ENCODE results near the gene LEPR.

LEPR gene

GRCh38 chr1:65393347-65393746 is 27.1 kb upstream of the LEPR start:
- no peaks in the 10 kb centered on the region for H3K9me2 ChIP-seq (replicated peaks; ENCODE audit: insufficient read depth, low read length)
- no peaks in the 10 kb centered on the region for H3K27me3 ChIP-seq (ENCODE audit: low read length)
- no peak overlapping the region for H3K4me2 ChIP-seq (ENCODE audit: low read depth, low read length, poor library complexity, severe bottlenecking)
- H3K36me3 ChIP-seq (ENCODE audit: low read length) = no peaks in the 10 kb centered on the region
- H3K9me3 ChIP-seq (ENCODE audit: insufficient read depth, low read length) = no peaks in the 10 kb centered on the region
- no peaks in the 10 kb centered on the region for H4K20me1 ChIP-seq (ENCODE audit: low read depth, low read length)
- H3K9ac ChIP-seq (ENCODE audit: low read length) = no peak overlapping the region
- H3K79me2 ChIP-seq (ENCODE audit: insufficient read depth, low read length) = no peaks in the 10 kb centered on the region
- no peaks in the 10 kb centered on the region for H3F3A ChIP-seq (ENCODE audit: insufficient read depth)
- H3K27ac ChIP-seq (ENCODE audit: low read depth, low read length) = no peak overlapping the region
- H2AFZ ChIP-seq (ENCODE audit: low read depth, low read length, severe bottlenecking) = no peak overlapping the region
- TF ChIP-seq, protein P1, sequence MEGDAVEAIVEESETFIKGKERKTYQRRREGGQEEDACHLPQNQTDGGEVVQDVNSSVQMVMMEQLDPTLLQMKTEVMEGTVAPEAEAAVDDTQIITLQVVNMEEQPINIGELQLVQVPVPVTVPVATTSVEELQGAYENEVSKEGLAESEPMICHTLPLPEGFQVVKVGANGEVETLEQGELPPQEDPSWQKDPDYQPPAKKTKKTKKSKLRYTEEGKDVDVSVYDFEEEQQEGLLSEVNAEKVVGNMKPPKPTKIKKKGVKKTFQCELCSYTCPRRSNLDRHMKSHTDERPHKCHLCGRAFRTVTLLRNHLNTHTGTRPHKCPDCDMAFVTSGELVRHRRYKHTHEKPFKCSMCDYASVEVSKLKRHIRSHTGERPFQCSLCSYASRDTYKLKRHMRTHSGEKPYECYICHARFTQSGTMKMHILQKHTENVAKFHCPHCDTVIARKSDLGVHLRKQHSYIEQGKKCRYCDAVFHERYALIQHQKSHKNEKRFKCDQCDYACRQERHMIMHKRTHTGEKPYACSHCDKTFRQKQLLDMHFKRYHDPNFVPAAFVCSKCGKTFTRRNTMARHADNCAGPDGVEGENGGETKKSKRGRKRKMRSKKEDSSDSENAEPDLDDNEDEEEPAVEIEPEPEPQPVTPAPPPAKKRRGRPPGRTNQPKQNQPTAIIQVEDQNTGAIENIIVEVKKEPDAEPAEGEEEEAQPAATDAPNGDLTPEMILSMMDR (IDR thresholded peaks at IDR 0.05; ENCODE audit: insufficient read depth, low read length, poor library complexity, severe bottlenecking) = no peak
- TF ChIP-seq EZH2phosphoT487 (conservative IDR thresholded peaks at IDR 0.05; ENCODE audit: low read length) = no peak
- H3K4me3 ChIP-seq (ENCODE audit: insufficient read depth, low read length, poor library complexity, severe bottlenecking) = no peak overlapping the region

DNA sequence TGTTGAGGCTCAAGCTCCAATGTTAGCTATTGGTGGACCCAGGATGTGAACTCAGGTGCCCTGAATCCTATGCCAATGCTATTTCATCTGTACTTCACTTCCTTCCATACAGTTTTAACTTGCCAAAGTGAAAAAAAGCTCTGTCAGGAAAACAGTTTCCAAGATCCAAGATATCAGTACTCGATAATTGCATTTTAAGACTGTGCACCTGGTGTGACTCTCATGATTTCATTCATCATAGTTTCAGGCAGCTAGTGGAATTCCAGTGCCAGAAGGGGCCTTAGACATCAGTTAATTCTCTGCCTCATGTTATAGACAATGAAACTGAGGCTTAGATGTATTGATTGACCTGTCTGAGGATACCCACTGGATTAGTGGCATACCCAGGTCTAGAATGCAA is 26.5 kb upstream of the LEPR start:
- Histone ChIP-seq H3K36me3 (ENCODE audit: low read length) (no peaks in the 10 kb centered on the region), H3K79me2 (ENCODE audit: insufficient read depth, low read length) (no peaks in the 10 kb centered on the region), H3K27me3 (ENCODE audit: low read length) (no peaks in the 10 kb centered on the region), H2AFZ (ENCODE audit: low read depth, low read length, severe bottlenecking) (no peak overlapping the region), H3K9me2 (replicated peaks; ENCODE audit: insufficient read depth, low read length) (no peaks in the 10 kb centered on the region), H4K20me1 (ENCODE audit: low read depth, low read length) (no peaks in the 10 kb centered on the region), H3K9ac (ENCODE audit: low read length) (no peak overlapping the region), H3K27ac (ENCODE audit: low read depth, low read length) (no peak overlapping the region), H3K4me2 (ENCODE audit: low read depth, low read length, poor library complexity, severe bottlenecking) (no peak overlapping the region), H3K4me3 (ENCODE audit: insufficient read depth, low read length, poor library complexity, severe bottlenecking) (no peak overlapping the region), H3K9me3 (ENCODE audit: insufficient read depth, low read length) (no peaks in the 10 kb centered on the region), H3F3A (ENCODE audit: insufficient read depth) (no peaks in the 10 kb centered on the region)
- TF ChIP-seq, protein P1 (IDR thresholded peaks at IDR 0.05; ENCODE audit: insufficient read depth, low read length, poor library complexity, severe bottlenecking) = no peak
- no peak for TF ChIP-seq EZH2phosphoT487 (conservative IDR thresholded peaks at IDR 0.05; ENCODE audit: low read length)

DNA sequence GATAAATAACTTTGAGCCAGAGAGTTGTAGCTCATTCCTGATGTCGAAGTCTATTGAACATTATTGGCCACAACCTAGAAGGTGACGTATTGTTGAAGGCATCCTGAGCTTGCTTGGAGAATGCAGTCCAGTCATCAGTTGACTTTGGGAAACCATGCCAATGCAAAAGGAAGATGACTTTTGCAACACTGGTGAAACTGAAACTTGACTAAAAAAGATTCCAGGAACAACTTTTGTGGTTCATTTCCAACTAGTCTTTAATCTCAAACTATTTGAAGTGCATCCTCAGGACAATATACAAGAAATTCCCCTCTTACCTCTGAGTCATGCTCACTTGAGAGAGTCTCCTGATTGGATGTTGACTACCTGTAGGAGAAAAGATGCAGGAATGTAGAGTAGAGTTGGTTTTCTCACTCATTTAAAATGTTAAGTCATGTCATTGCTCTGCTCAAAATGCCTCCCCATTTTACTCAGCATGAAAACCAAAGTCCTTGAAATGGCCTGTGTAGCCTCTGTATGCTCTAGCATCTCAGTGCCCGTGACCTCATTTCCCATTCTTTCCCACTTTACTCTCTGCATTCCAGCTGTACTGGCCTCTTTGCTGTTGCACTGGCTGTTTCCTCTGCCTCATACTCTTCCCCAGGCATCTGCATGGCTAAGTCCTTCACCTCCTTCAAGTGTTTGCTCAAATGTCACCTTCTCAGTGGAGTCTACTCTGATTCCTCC is 24.4 kb upstream of the LEPR start:
- Histone ChIP-seq H3K9me3 (ENCODE audit: insufficient read depth, low read length) (no peaks in the 10 kb centered on the region), H3K36me3 (ENCODE audit: low read length) (no peaks in the 10 kb centered on the region), H3K79me2 (ENCODE audit: insufficient read depth, low read length) (no peaks in the 10 kb centered on the region), H3K9me2 (replicated peaks; ENCODE audit: insufficient read depth, low read length) (no peaks in the 10 kb centered on the region), H3K4me3 (ENCODE audit: insufficient read depth, low read length, poor library complexity, severe bottlenecking) (no peak overlapping the region), H3K27me3 (ENCODE audit: low read length) (no peaks in the 10 kb centered on the region), H3F3A (ENCODE audit: insufficient read depth) (no peaks in the 10 kb centered on the region), H3K4me2 (ENCODE audit: low read depth, low read length, poor library complexity, severe bottlenecking) (no peak overlapping the region), H4K20me1 (ENCODE audit: low read depth, low read length) (no peaks in the 10 kb centered on the region), H3K9ac (ENCODE audit: low read length) (no peak overlapping the region), H3K27ac (ENCODE audit: low read depth, low read length) (no peak overlapping the region), H2AFZ (ENCODE audit: low read depth, low read length, severe bottlenecking) (no peak overlapping the region)
- TF ChIP-seq, protein P1 (IDR thresholded peaks at IDR 0.05; ENCODE audit: insufficient read depth, low read length, poor library complexity, severe bottlenecking) = no peak
- no peak for TF ChIP-seq EZH2phosphoT487 (conservative IDR thresholded peaks at IDR 0.05; ENCODE audit: low read length)
